ENCODE measurements around the gene ZSCAN20.

DNA sequence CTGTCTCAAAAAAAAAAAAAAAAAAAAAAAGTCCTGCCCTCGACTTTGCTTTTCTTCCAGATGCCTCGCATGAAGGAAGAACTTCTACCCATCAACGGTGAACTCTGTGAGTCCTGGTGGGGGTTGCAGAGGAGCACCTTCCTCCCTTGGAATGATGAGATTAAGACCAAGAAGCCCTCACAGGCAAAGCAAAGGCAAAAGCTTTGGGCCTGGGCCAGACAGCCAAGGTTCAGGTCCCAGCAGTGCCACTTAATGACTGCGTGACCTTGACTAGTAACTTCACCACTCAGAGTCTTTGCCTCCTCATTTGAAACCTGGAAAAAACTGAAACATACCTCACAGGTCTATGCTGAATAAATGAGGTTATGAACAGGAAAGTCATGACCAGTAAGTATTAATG is 55.5 kb downstream of the ZSCAN20 start:
- TF ChIP-seq, protein P1, sequence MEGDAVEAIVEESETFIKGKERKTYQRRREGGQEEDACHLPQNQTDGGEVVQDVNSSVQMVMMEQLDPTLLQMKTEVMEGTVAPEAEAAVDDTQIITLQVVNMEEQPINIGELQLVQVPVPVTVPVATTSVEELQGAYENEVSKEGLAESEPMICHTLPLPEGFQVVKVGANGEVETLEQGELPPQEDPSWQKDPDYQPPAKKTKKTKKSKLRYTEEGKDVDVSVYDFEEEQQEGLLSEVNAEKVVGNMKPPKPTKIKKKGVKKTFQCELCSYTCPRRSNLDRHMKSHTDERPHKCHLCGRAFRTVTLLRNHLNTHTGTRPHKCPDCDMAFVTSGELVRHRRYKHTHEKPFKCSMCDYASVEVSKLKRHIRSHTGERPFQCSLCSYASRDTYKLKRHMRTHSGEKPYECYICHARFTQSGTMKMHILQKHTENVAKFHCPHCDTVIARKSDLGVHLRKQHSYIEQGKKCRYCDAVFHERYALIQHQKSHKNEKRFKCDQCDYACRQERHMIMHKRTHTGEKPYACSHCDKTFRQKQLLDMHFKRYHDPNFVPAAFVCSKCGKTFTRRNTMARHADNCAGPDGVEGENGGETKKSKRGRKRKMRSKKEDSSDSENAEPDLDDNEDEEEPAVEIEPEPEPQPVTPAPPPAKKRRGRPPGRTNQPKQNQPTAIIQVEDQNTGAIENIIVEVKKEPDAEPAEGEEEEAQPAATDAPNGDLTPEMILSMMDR (IDR thresholded peaks at IDR 0.05): no peak
- TF ChIP-seq ZFX (IDR thresholded peaks at IDR 0.05; ENCODE audit: borderline replicate concordance): no peak

All from 22Rv1 (cell line).